K562 (cell line): ENCODE results near the gene SSX4B. TPM values are rescaled to one million over a fixed set of nuclear protein-coding genes. Genes with fewer than 3 reads are reported as not detected.
"Not testable (repeated sequence)": the region's sequence is repeated elsewhere in the genome, so short reads cannot be mapped to it uniquely, and the experiment has no call there.

Experiments
- ATAC-seq: fragments of 200-7000 bp; cut with Tn5 transposase; 3 replicates; pipeline ENCODE4 v1.9.1; 2020; ENCODE audit warnings: moderate library complexity
- Bru-seq: library from RNA; stranded (reverse); fragments of 400-500 nt; gene quantifications from one replicate; lab custom pipeline; 2021; lab: Mats Ljungman, UMichigan
- BruChase-seq, 2 experiments: library from RNA; stranded (reverse); fragments of 400-500 nt; gene quantifications; one replicate each; lab custom pipeline; 2021; lab: Mats Ljungman, UMichigan
- BruUV-seq: library from RNA; stranded (reverse); fragments of 400-500 nt; replicated peaks from 2 replicates; lab custom pipeline; 2021; lab: Mats Ljungman, UMichigan
- CTCF ChIA-PET: fragments of 300-600 bp; formaldehyde crosslinking; extraction: SDS; loops from one replicate; lab custom pipeline; 2021; ENCODE audit warnings: low intra/inter-chr PET ratio; lab: Yijun Ruan, JAX
- POLR2A ChIA-PET: fragments of 300-600, 350-650 bp; sonication (Branson Sonifier 250); formaldehyde crosslinking; extraction: SDS; loops from one replicate; lab custom pipeline; 2021; ENCODE audit warnings: antibody characterized with exemption, inconsistent platforms; lab: Yijun Ruan, JAX
- DNase-seq, 4 experiments: peaks; one replicate each; pipeline versions ENCODE4 v3.0.0 to v3.0.0-alpha.2; 2011 to 2018; ENCODE audit warnings: low spot score in 3 of 4, mixed read lengths in 3 of 4; ENCODE audit errors: extremely low read depth in 1 of 4
- FAIRE-seq: peaks from 2 replicates; lab custom pipeline; 2011; peaks lifted over from hg19 to GRCh38; lab: Jason Lieb, UNC
- H2AFZ ChIP-seq: 2 replicates; pipeline ENCODE4 v1.6.0; 2011; ENCODE audit warnings: low read depth, low read length, control low read depth, inconsistent platforms
- H3K27ac ChIP-seq: fragments of 200-600 bp; 3 replicates; pipeline ENCODE4 v1.8.0; 2011; ENCODE audit warnings: low read depth, mild to moderate bottlenecking, control low read depth, inconsistent platforms, low read length, moderate library complexity, mixed read lengths; ENCODE audit errors: extremely low read depth
- H3K27me3 ChIP-seq, 2 experiments: fragments of 300-600 bp in 1 of 2; 2 replicates in 1 of 2; 3 replicates in 1 of 2; pipeline versions ENCODE4 v1.6.0 to v1.8.0; 2011; ENCODE audit warnings: inconsistent platforms in 2 of 2, low read length in 2 of 2, mild to moderate bottlenecking in 1 of 2, mixed read lengths in 1 of 2, moderate library complexity in 1 of 2; ENCODE audit not compliant: control insufficient read depth in 2 of 2, insufficient read depth in 2 of 2
- H3K36me3 ChIP-seq: fragments of 300-600 bp; 3 replicates; pipeline ENCODE4 v1.8.0; 2011; ENCODE audit warnings: mild to moderate bottlenecking, low read length, inconsistent platforms; ENCODE audit not compliant: control insufficient read depth, insufficient read depth
- H3K4me1 ChIP-seq, 2 experiments: fragments of 200-600 bp in 1 of 2; replicated peaks in 1 of 2; 2 replicates in 1 of 2; 3 replicates in 1 of 2; pipeline versions ENCODE4 v1.5.1 to v1.8.0; 2011; ENCODE audit warnings: inconsistent platforms in 2 of 2, low read length in 2 of 2, mild to moderate bottlenecking in 1 of 2, mixed read lengths in 1 of 2, moderate library complexity in 1 of 2; ENCODE audit not compliant: control insufficient read depth in 2 of 2, insufficient read depth in 2 of 2
- H3K4me2 ChIP-seq: 2 replicates; pipeline ENCODE4 v1.6.1; 2011; ENCODE audit warnings: low read length, control low read depth, inconsistent platforms, mixed read lengths; ENCODE audit not compliant: insufficient read depth
- H3K4me3 ChIP-seq: fragments of 200-600 bp; sonication (generic), shearing (Covaris generic); 2 replicates; pipeline ENCODE4 v1.5.1; 2016; ENCODE audit warnings: control low read depth, inconsistent platforms
- H3K79me2 ChIP-seq: fragments of 200-600 bp; 3 replicates; pipeline ENCODE4 v1.8.0; 2011; ENCODE audit warnings: low read length, inconsistent platforms; ENCODE audit not compliant: control insufficient read depth, insufficient read depth
- H3K9ac ChIP-seq, 2 experiments: 2 replicates each; pipeline versions ENCODE4 v1.6.0 to v1.6.1; 2011; ENCODE audit warnings: low read depth in 2 of 2, low read length in 2 of 2, control low read depth in 1 of 2, inconsistent platforms in 1 of 2, mild to moderate bottlenecking in 1 of 2, mixed read lengths in 1 of 2; ENCODE audit not compliant: insufficient read depth in 1 of 2
- H3K9me1 ChIP-seq: one replicate; pipeline ENCODE4 v1.6.0; 2011; ENCODE audit warnings: inconsistent platforms, mild to moderate bottlenecking, low read length, moderate library complexity; ENCODE audit not compliant: control insufficient read depth, insufficient read depth
- H3K9me3 ChIP-seq: replicated peaks from 2 replicates; pipeline ENCODE4 v1.5.1; 2011; ENCODE audit warnings: low read depth, low read length, inconsistent platforms; ENCODE audit not compliant: control insufficient read depth, insufficient read depth
- H4K20me1 ChIP-seq: replicated peaks from 2 replicates; pipeline ENCODE4 v1.6.1; 2011; ENCODE audit warnings: low read length, inconsistent platforms, mixed read lengths; ENCODE audit not compliant: control insufficient read depth, insufficient read depth
- WGBS: fragments of 100-300 bp; shearing (Covaris generic); methylation state at CpG from one replicate; pipeline ENCODE4 v1.1.6; 2016; ENCODE audit warnings: low coverage, mixed read lengths; ENCODE audit not compliant: insufficient coverage; ENCODE audit errors: missing lambda C conversion rate; 5-methylcytosine and 5-hydroxymethylcytosine counted together
- in situ Hi-C: fragments of 300-500 bp; cut with MboI; formaldehyde crosslinking; loops from 4 replicates; pipeline ENCODE4 v1.15.0; 2018; ENCODE audit warnings: inconsistent platforms, mixed read lengths
- intact Hi-C: fragments of 100-400 bp; cut with micrococcal nuclease; formaldehyde crosslinking; loops from 2 replicates; pipeline ENCODE4 v1.14.2; 2022
- long read RNA-seq, 3 experiments: library from polyadenylated mRNA in 2 of 3; library from RNA in 1 of 3; unstranded in 2 of 3; stranded (forward) in 1 of 3; transcript quantifications; one replicate each; pipeline ENCODE4 v2.0.0, GENCODE V29; 2019 to 2022
- polyA minus RNA-seq, 3 experiments: library from RNA; depleted of rRNA, polyadenylated mRNA; stranded (reverse); fragments of >200 nt; gene quantifications; 2 replicates each; pipeline ENCODE4 v1.2.3, GENCODE V29; 2011
- polyA plus RNA-seq, 8 experiments: library from polyadenylated mRNA; depleted of rRNA in 4 of 8; stranded (reverse) in 5 of 8; unstranded in 3 of 8; fragments of >200 nt; fragmentation: Nextera tagmentation in 2 of 8; fragmentation: Illumina TruSeq in 1 of 8; extraction: Ambion mirVana in 2 of 8; extraction: Trizol in 1 of 8; gene quantifications; 2 replicates each; pipeline versions ENCODE4 v1.2.1 to v1.2.3, GENCODE V29; 2011 to 2014; ENCODE audit warnings: inconsistent platforms in 1 of 8, missing spikeins in 1 of 8
- total RNA-seq, 7 experiments: library from RNA; depleted of rRNA in 6 of 7; stranded (reverse); fragments of >200 nt in 6 of 7; fragmentation: Illumina TruSeq in 2 of 7; extraction: Trizol in 2 of 7; gene quantifications; 2 replicates each; pipeline versions ENCODE4 v1.2.1 to v1.2.3, GENCODE V29; 2011 to 2021; ENCODE audit warnings: low replicate concordance in 1 of 7

SSX4B gene
- total RNA-seq (2011; cell fraction: chromatin; rRNA removed; ENCODE audit: low replicate concordance): not detected in 2 replicates
- total RNA-seq (2011; cell fraction: nucleolus; rRNA removed): not detected in 2 replicates
- total RNA-seq (2011; cell fraction: nucleoplasm; rRNA removed): 0.44 TPM in 1 of 2 replicates, not detected in the other
- total RNA-seq (2014; rRNA removed): not detected in 2 replicates
- total RNA-seq (2014; rRNA removed; fragmentation: Illumina TruSeq; extraction: Trizol): 4.9 and 8.3 TPM in 2 replicates
- total RNA-seq (2015; rRNA removed; fragmentation: Illumina TruSeq; extraction: Trizol): 4.2 and 6.0 TPM in 2 replicates
- total RNA-seq (2021): 3.0 TPM in 2 replicates
- polyA plus RNA-seq (2011; rRNA removed): 0.29 and 0.72 TPM in 2 replicates
- polyA plus RNA-seq (2011; cell fraction: cytosol; rRNA removed): 0.30 and 1.0 TPM in 2 replicates
- polyA plus RNA-seq (2011; cell fraction: nucleus; rRNA removed): 0.35 TPM in 1 of 2 replicates, not detected in the other
- polyA plus RNA-seq (2012): 6.7 and 27.6 TPM in 2 replicates
- 10.0 TPM in 1 of 2 replicates, not detected in the other for polyA plus RNA-seq (2014; fragmentation: Illumina TruSeq; extraction: Trizol)
- 1 to 10 TPM; 7.0 to 8.8 TPM for polyA plus RNA-seq (2014; fragmentation: Nextera tagmentation; extraction: Ambion mirVana)
- 4.2 TPM in 1 of 2 replicates, not detected in the other for polyA plus RNA-seq (2014; rRNA removed)
- 0.66 TPM in 1 of 2 replicates, not detected in the other for polyA minus RNA-seq (2011; rRNA and poly(A)+ RNA removed)
- polyA minus RNA-seq (2011; cell fraction: cytosol; rRNA and poly(A)+ RNA removed): not detected in 2 replicates
- not detected in 2 replicates for polyA minus RNA-seq (2011; cell fraction: nucleus; rRNA and poly(A)+ RNA removed)
- Bru-seq, nascent RNA: percentile 13 among the genes with signal in this experiment
- BruChase-seq, experiment 1, labeled RNA remaining after a 2-hour chase: not detected
- not detected for BruChase-seq, experiment 2, labeled RNA remaining after a 6-hour chase
- long read RNA-seq, experiment 1, partial matches to known transcripts: 0 of 4 reads
- long read RNA-seq, experiment 1, other reads (novel, unspliced or antisense): 0 of 4 reads
- long read RNA-seq, experiment 2, partial matches to known transcripts: 1 of 1 reads
- long read RNA-seq, experiment 2, other reads (novel, unspliced or antisense): 0 of 1 reads
- long read RNA-seq, experiment 3, partial matches to known transcripts: 0 of 2 reads
- long read RNA-seq, experiment 3, other reads (novel, unspliced or antisense): 0 of 2 reads

GRCh38 chrX:48411860-48412259 is at the start of gene SSX4B:
SSX4B (minus strand) TSS chrX:48411960; CDS start chrX:48411372, 588 bp downstream.
- H3K4me1 ChIP-seq, DNase-seq, H3K4me3 ChIP-seq, intact Hi-C loops, H3K4me2 ChIP-seq, H3K36me3 ChIP-seq, CTCF ChIA-PET, H3K27me3 ChIP-seq, H3K9me3 ChIP-seq, H3K9me1 ChIP-seq, H3K79me2 ChIP-seq, H2AFZ ChIP-seq, POLR2A ChIA-PET, in situ Hi-C loops, H3K27ac ChIP-seq, BruUV-seq, H4K20me1 ChIP-seq, H3K9ac ChIP-seq: not testable (repeated sequence)
- peak; percentile 58 for ATAC-seq
- FAIRE-seq: peak; percentile 79
- WGBS: no CpG with 5 or more reads among the region's 15 CpGs
